GM19023 (cell line): ENCODE results near the gene CD7.
A peak's percentile ranks its signal among the peaks of the same experiment; 100 is the strongest.

ENCODE experiments used
- ATAC-seq: cut with Tn5 transposase; IDR thresholded peaks from one replicate; pipeline ENCODE4 v1.9.1; 2021; ENCODE audit warnings: mild to moderate bottlenecking, moderate library complexity; ENCODE audit not compliant: unreplicated experiment

Gene CD7

DNA sequence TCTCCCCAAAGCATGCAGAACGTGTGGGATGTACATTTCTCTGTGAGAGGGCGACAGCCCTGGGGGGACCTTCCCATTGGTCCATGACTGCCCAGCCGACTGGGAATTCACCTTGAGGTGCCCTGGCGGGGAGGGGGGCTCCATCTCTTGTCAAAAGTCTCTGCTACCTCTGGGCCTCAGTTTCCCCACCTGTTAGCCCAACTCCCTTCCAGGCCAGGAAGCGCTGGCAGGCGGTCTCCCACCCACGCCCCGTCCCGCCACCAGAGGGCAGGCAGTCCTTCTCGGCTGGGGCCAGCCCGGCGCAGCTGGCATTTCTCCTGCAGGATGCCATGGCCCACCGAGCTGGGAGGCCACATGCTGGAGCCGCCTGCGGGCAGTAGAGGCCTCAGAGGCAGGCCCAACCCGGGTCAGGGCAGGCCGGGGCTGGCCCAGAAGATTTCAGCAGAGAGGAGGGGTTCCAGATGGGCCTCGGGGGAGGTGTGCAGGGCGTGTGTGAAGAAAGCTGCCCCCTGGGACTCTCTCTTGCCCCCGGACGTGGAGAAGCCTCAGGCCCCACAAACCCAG, 16.6 kb downstream of the CD7 start:
- no peak for ATAC-seq

- ATAC-seq, result no peak
Observed at GRCh38 chr17:82300228-82300627, 17.2 kb downstream of the CD7 start.

- ATAC-seq, result no peak
Observed at GRCh38 chr17:82299452-82299851, 18.0 kb downstream of the CD7 start.

- no peak for ATAC-seq
Observed at GRCh38 chr17:82298538-82299421, 18.6 kb downstream of the CD7 start.

DNA sequence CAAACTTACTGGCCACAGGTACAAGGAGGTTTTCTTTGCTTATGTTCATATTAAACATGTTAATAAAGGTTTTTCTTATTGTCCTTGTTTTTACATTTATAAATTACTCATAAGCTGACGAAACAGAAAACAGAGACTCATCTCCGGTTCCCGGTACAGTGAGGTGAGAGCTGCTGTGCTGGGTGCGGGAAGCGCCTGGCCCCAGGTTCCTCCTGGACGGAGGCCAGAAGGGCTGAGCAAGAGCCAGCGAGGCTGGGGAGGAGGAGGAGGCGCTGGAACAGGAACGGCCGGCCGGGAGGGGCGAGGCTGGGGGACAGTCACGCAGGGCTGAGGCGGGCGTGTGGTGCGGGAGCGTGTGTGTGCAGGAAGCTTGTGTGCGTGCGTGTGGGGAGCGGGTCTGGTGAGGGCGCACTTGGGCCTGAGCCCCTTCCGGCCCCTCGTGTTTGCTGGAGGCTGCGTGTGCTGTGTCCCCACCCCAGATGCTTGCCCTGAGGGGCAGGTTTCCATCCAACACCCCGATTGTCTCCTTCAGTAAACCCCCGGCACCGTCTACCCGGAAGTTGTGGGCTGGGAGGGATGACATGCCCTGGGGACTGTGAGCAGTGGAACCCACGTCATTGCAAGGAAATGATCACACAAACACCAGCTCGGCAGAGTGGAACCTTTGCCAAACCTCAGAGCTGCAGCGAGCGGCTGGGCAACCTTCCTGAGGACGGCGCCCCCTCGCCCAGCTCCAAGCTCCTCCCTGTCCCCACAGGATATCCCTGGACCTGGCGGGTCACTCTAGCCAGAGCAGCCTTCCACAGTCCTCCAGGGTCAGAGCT, 19.5 kb downstream of the CD7 start:
- peak; percentile 48 for ATAC-seq

DNA sequence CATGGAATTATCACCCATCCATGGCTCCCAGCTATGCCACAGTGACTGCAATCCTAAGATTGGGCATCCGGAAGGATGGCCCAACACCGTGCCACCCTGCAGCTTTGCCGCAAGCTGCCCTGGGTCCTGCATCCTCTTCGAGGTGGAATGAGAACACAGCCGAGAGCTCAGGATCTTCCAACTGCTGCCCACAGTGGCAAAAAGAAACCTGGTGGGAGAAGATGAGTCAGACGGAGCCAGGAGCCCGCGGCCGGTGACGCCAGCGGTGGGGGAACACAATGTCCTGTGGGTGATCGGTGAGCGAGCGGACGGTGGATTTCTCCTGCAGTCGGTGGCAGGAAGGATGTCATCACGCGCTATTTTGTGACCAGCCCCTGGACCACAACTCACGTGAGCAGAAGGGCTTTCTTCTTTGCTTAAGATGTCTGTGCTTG, 20.1 kb downstream of the CD7 start:
- ATAC-seq, result no peak

DNA sequence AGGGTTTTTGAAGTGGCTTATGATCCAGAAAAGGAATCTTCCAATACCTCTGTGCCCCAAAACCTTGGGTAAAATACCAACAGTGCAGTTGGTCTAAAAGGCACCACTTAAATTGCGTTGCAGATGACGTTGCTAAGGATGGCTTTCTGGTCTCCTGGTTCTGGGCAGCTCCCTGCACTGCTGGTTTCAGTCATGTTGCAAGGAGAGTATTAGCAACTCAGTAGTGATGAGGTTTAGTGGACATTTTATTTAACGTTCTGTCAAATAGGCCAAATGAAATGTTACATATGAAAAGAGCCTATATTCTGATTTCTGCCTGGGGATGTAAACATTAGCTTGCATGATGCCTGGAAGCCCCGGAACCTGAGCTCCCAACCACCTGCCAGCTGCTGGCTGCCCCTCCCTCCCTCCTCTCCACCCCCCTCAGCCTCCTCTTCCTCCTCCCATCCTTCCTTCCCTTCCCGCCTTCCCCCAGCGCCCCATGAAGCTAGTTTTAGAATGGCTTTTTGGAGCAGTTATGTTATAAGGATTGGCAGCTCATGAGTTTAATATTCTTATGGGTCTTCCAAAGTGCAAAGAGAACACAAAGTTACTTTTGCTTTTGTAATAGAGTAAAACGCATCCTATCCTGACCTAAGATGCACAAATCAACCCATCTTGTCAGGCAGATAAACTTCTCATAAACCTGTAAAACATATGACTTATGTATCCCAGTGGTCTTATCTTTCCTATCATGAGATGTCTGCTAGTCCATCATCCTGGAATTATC, 20.7 kb downstream of the CD7 start:
- no peak for ATAC-seq

DNA sequence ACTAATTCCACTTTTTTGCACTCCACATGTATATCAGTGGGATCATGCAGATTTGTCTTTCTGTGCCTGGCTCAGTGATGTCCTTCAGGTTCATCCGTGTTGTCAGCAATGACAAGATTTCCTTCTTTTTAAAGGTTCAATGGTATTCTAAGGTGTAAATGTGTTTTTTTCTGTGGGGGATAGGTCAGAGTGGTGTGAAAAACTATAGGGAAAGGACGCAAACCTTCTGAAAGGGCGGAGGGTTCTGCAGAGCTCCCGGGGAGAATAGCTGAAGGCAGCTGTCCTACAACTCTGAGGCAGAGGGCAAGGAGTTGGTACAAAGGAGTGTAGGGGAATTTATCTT, 22.0 kb downstream of the CD7 start:
- no peak for ATAC-seq

GRCh38 chr17:82294064-82294773, 23.2 kb downstream of the CD7 start:
- no peak for ATAC-seq

DNA sequence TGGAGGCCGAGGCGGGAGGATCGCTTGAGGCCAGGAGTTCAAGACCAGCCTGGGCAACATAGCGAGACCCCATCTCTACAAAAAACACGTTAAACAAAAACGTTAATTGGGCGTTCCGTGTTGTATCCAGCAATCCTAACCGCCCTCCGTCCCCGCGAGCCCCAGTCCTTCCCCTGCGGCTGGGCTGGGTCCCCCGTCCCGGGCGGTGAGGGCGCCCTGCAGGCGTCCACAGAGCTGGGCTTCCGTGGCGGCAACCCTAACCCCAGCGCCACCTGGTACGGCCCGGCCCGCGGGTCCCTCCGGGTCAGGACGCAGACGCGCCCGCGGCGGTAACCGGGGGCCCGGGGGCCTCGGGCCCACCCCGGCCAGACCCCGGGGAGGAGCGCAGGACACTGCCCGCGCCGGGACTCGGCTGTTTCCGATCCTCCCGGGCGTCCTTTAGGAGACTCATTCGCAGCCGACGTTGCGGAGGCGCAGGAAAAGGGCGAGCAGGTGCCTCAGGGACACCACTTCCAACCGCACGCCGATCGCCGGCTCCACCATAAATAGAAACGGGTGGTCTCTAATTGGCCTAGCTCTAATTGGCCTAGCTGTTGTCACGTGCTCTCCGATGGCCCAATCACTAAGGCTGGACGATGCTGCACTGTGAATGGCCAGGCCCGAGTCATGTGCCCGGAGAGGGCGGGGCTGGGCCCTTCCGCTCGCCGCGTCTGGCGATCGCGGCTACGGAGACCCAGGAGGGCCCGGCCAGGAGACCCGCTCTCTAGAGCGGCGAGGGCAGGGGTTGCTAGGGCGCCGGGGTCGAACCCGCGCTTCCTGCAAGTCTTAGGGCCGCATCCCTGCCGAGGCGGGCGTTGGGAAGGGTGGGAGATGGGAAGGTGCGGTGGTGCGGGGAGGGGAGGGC, 24.9 kb downstream of the CD7 start:
- peak; percentile 99 for ATAC-seq

- no peak for ATAC-seq
Observed at GRCh38 chr17:82291582-82292250, 25.7 kb downstream of the CD7 start.

- ATAC-seq, result no peak
Observed at GRCh38 chr17:82287868-82288801, 29.3 kb downstream of the CD7 start.

DNA sequence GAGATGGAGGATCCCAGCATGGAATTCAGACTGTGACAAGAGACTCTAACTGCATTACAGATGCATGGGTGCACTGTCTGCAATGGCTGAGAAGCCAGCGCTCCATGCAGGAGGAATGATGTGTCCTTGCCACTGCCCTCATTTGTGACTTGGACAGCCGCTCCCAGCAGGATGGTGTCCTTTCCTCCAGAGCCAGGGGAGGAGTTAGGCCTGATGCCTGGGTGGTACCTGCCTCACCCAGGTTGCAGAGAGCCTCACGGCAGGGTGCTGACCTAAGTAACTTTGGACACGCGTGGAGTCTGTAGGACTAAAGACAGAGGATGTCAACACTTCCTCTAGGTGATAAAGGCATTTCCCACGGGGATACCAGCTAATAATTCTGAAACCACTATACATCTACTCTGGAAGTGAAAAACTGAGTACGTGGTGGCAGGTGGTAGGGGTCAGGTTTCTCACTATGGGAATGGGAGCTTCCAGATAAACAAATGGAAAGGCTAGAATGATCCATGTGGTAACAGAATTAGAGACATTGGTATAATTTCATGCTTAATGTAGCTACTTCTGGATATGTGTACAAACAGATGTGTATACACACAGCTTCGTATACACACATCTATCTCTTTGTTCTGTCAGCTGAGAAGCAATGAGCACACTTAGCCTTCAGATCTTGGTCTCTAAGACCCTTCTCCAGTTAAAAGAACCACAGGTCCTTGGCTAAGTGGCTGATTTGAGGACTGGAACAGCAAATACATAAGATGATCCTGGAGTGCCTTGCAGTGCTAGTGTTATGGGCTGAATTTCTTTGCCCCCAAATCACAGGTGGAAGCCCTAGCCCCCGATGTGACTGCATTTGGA, 30.2 kb downstream of the CD7 start:
- no peak for ATAC-seq

DNA sequence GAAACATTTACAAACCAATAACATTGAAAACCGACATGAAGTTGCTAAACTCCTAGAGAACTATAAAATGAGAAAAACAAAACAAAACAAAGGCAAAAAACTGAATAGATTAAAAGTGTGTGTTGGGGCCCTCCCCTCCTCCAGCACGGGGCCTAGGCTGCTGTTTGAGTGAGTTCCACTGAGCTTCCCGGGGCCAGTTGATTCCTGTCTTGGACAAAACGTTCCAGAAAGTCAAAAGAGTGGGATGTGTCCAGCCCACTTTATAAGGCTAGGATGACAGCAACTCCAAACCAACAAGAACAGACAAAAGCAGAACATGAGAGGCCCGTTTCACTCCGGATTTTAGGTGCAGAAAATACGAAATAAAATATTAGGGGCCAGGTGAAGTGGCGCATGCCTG, 32.3 kb downstream of the CD7 start:
- ATAC-seq, result no peak

DNA sequence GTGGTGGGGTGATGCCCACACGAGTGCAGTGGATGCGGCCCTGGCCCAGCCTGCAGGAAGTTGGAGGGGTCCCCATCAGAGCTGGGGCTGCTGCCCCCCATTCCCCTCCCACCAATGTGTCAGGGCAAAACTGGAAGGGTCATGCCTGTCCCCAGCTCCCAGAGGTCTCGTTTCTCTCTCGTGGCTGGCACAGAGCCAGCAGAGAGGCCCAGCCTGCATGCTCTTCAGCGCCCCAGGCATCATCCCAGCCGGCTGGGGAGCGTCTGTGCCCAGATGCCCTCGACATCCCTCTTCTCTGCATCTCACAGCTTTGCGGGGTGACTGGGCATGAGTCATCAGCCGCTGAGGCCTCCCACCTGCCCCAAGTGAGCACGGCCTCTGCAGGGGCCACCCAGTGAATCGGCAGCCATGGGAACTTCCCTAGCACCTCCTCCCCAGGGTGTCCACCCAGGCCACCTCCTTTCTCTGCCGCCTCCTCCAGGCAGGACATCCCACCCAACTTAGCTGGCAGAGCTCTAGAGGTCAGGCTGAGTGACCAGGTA, 34.1 kb downstream of the CD7 start:
- no peak for ATAC-seq
